GM12891 (cell line): Measurements from ENCODE around the gene ARHGAP15.

Experiments used
- POLR2A ChIP-seq: IDR thresholded peaks from 2 replicates; pipeline ENCODE4 v1.6.1; 2011; ENCODE audit warnings: low read depth, low read length, control low read depth
- POLR2AphosphoS5 ChIP-seq: IDR thresholded peaks from 2 replicates; pipeline ENCODE4 v1.6.1; 2011; ENCODE audit warnings: low read depth, low read length, control low read depth
- POU2F2 ChIP-seq: IDR thresholded peaks from 2 replicates; pipeline ENCODE4 v1.6.1; 2011; ENCODE audit warnings: low read depth, mild to moderate bottlenecking, control low read depth, low read length, moderate library complexity
- SPI1 ChIP-seq: IDR thresholded peaks from 2 replicates; pipeline ENCODE4 v1.6.1; 2011; ENCODE audit warnings: low read depth, low read length, control low read depth
- TAF1 ChIP-seq: IDR thresholded peaks from 2 replicates; pipeline ENCODE4 v1.6.1; 2011; ENCODE audit warnings: low read depth, low read length, control low read depth

- TF ChIP-seq TAF1 (no peak), POLR2AphosphoS5 (no peak), POLR2A (no peak), SPI1 (no peak), POU2F2 (no peak)
These were observed 482.1 kb downstream of the ARHGAP15 start for GRCh38 chr2:143611336-143611735.
